T47D (cell line): ENCODE data around the gene TERC.
A peak's percentile ranks its signal among the peaks of the same experiment; 100 is the strongest.

ENCODE experiments used
- DNase-seq, 2 experiments: peaks; one replicate each; pipeline versions ENCODE4 v3.0.0 to v3.0.0-alpha.2; 2011 to 2012; ENCODE audit warnings: low read depth in 1 of 2, low spot score in 1 of 2
- JUND ChIP-seq: IDR thresholded peaks from 2 replicates; pipeline ENCODE4 v1.6.1; 2012; ENCODE audit warnings: low read depth
- in situ Hi-C: cut with HindIII; loops from 2 replicates; pipeline ENCODE4 v1.10.0; 2016; ENCODE audit warnings: low sequenced_read_pairs, low pct_unique_long_range_greater_than_20kb

TERC gene

GRCh38 chr3:169764882-169765612 is at the start of gene TERC:
TERC (minus strand) TSS chr3:169765060.
- DNase-seq, result peak; percentile 86 to 99
- in situ Hi-C loops, result no loop called here
- TF ChIP-seq JUND, result no peak

DNA sequence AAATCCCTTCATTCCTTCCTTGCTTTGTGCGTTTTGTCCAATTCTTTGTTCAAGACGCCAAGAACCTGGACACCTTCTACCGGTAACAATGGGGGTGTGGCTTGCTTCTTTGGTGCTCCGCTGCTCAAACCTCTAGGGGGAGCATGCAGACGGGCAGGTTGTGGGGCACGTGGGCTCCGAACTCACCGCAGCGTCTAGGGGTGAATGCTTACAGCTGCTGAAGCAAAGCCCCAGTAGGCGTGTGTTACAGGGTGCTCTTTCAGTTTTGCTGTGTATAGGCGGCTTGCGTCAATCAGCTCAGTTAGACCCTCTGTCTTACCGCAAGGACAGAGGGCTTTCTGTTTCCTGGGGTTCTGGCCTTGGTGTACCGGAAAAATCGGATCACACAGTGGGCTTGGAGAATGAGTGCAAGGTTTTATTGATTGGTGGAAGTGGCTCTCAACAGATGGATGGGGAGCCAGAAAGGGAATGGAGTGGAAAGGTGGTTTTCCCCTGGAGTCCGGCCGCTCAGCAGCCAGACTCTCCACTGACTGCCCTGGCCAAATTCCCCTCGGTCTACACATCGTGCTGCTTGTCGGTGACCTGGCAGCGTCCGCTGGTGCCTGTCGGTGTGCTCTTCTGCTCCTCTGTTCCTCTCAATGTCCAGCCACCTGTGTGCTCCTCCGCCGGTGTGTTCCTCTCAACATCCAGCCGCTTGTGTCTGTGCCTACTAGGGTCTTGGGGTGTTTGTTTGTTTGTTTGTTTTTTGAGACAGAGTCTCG is 49.1 kb upstream of the TERC start:
- in situ Hi-C loops, result no loop called here
- no peak for TF ChIP-seq JUND
- DNase-seq, result peak in 1 of 2 experiments; percentile 65

DNA sequence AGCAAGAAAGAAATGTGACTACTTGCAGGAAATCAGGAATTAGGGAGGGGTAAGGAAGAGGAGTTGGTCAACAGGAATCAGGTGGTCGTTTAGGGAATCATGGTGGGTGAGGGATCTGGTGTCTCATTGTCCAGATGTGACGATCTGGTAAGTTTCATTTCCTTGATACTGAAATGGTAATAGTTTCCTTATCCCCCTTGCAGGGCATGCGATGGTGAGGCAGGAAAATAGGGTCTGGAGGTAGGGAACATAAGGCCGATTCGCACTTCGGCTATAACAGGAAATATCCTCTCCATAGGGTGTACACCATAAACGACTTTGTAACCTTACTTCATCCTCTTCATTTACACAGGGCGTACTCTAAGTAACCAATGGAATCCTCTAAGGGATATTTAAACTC is 48.4 kb upstream of the TERC start:
- no peak for DNase-seq
- in situ Hi-C loops, result no loop called here
- TF ChIP-seq JUND, result no peak

DNA sequence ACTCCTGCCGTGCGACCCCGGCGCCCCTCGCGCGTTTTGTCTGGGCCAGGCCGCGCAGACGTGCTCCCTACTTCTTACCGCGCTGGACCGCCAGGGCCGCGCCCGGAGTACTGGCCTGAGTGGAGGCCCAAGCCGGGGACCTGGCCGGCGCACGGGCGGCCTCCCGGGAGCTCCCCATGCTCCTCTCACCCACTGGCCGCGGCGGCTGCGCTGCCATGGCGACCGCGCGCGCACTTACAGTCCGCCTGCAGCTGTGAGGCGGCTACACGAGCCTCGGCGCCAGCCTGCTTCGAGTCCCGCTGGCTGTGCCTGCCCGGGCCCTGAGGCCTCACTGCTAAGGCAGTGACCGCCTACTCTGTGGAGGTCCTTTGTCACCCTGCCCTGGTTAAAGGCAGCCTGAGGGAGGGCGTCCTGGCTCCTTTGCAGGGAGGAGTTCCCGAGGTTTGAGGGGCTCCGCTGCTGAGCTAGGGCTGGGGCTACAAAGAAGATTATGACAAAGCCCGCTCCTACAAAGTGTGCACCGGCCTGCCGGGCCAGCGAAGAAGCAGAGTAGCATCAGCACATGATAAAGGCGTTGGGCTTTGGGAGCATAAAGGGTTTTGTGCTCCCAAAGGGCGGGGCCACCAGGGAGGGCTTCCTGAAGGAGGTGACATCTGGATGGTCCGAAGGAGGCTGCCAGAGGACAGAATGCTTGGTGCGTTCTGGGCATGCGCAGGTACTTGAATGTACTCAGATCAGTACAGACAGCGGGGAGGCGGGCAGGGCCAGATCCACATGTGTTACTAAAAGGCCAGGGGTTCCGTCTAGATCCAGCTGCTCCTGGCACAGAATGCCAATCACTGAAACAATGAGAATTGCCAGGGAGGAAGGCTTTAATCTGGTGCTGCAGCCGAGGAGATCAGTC is 47.7 kb upstream of the TERC start, which contains the start of the genes LRRC34 and LRRIQ4:
Gene LRRC34 (minus strand): TSS at position 573 of the 904 bp plus-strand sequence. CDS start 356 bp downstream, at position 217.
Gene LRRIQ4 (plus strand): TSS at position 539 of the 904 bp plus-strand sequence. CDS start 9,052 bp downstream, outside the sequence.
- in situ Hi-C loops, result no loop called here
- no peak for TF ChIP-seq JUND
- no peak for DNase-seq

DNA sequence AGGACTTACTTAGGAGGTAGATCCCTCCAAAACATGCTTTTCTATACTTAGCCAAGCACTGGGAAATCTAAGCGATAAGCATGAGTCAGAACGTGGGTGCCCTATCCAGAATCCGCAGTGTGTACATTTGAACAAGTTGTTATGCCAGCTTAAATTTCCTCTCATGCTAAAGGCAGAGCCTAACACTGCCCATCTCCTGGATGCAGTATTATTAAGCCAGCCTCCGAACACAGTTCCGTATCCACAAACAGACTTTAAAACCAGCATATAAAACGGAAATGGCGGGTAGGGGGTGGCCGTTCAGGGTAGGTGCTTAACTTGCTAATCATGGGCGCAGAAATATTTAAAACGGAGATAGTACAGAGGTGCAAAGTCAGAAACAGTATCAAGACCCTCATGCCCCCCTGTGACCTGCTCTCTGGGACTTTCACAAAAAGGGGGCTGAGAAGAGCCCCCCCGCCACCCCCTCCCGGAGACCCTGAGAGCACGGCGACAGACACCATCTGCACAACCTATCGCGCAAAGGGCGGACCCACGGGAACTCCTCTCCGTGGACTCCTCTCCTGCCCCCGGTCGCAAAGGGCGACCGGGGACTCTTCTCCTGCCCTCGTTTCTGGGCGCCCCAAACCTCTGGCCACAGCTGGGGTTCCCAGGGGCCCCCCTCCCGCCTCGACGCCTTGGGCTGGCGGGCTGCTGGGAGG is 46.9 kb upstream of the TERC start:
- TF ChIP-seq JUND, result no peak
- in situ Hi-C loops, result no loop called here
- DNase-seq, result no peak

DNA sequence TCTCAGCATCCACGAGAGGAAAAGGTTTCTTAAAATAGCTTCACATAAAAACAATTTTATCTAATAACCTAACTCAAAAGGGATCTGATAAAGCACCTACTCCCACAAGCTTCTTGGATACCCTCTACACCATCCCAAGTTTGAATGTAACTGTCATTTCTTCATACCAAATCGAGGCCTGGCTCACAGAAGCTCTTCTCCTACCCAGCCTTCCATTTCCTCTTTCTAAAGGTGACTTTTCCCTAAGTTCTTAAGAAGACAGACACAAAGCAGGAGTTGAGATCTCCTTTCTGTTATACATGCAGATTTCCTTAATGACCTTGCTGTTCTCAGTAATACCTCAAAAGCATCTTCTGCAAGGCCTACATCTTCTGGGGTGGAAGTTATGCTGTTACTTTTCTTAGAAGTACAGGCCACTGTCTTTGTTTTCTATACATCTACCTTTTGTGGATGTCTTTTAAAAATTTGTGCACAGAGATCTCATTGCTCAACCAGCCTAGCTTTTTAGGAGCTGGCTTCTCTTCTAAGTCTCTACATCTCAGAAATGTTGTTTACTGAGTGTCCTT is 44.5 kb upstream of the TERC start:
- TF ChIP-seq JUND, result no peak
- in situ Hi-C loops, result no loop called here
- no peak for DNase-seq

DNA sequence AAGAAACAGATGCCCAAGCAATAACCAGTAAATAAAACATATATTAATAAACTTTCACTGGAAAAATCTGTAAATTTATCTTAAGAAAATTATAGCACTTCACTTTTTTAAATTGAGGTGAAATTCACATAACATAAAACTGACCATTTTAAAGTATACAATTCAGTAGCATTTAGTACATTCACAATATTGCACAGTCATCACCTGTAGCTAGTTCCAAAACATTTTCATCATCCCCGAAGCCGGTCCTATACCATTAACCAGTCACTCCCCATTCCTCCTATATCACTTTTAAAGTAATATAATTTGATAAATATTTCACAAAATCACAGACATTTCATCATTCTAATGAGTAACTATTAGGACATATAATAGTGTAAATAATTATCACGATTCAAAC is 39.8 kb upstream of the TERC start:
- no peak for DNase-seq
- in situ Hi-C loops, result no loop called here
- TF ChIP-seq JUND, result no peak

- no peak for DNase-seq
- in situ Hi-C loops, result no loop called here
- TF ChIP-seq JUND, result no peak
Measured at GRCh38 chr3:169792359-169792758, 27.5 kb upstream of the TERC start.

DNA sequence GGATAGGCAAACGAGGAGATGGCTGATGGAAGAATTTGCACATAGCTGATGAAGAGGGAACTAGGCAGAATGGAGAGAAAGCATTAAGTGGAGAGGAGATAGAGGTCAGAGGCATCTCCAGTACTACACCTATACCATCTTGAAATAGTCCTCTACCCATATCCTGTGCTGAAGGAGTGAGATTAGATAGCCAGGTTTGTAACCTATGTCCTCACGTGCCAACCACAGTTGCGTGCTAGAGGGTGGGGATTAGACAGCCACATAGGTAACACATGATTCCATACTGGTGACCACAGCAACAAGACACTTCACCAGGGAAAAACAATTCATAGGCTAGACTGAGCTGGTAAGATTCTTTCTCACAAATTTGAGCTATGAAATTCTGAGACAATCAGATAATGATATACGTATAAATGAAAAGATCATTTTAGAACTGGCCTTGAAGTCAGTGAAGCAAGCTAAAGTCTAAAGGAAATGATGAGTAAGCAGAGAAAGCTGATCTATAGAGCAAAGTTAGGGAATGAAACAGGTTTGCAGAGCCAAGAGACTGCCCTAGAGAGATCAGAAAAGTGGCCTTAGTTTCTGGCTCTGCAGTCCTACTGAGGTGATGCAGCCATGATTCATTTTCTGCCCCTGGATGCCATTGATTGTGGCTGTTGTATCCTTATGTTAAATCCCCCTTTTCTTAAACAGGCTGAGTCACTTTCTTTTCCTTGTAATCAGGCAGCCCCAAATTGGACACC is 26.0 kb upstream of the TERC start:
- in situ Hi-C loops, result no loop called here
- no peak for TF ChIP-seq JUND
- no peak for DNase-seq

DNA sequence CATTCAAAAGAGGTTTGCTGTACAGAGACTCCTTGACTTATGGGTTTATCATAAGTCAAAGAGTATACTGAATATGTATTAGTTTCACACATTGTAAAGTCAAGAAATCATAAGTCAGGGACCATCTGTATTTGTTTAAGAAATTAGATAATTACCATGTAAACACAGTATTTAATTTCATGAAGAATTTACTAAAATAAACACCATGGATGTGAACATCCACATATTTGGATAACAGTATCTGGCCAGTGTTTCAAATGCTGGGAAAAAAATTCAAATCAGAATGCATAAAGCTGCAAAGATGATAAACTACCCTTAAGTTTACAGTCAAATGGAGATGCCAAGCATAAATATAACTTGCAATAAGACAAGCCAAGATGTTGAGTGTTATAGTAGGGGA is 25.4 kb upstream of the TERC start:
- no peak for DNase-seq
- in situ Hi-C loops, result no loop called here
- TF ChIP-seq JUND, result no peak

- DNase-seq, result no peak
- in situ Hi-C loops, result no loop called here
- no peak for TF ChIP-seq JUND
Measured at GRCh38 chr3:169787791-169788190, 22.9 kb upstream of the TERC start.
